GM10248 (cell line): ENCODE data around the gene CCDC174.

Experiments
- CTCF ChIA-PET: fragments of 300-600 bp; sonication (Branson Sonifier 250); formaldehyde crosslinking; extraction: SDS; loops from one replicate; lab custom pipeline; 2021; ENCODE audit warnings: antibody characterized with exemption; lab: Yijun Ruan, JAX
- POLR2A ChIA-PET: fragments of 350-650 bp; sonication (Branson Sonifier 250); formaldehyde crosslinking; extraction: SDS; loops from one replicate; lab custom pipeline; 2020; ENCODE audit warnings: antibody characterized with exemption; lab: Yijun Ruan, JAX
- DNase-seq: peaks from one replicate; pipeline ENCODE4 v3.0.0; 2012; ENCODE audit errors: extremely low spot score
- TF ChIP-seq, protein P1 (sequence below): IDR thresholded peaks from 2 replicates; pipeline ENCODE4 v1.5.1; 2012; ENCODE audit warnings: mild to moderate bottlenecking, low read depth; ENCODE audit errors: extremely low read depth, missing control alignments, control extremely low read depth

The CCDC174 gene

GRCh38 chr3:14658978-14659377 lies 7.4 kb downstream of the CCDC174 start:
- TF ChIP-seq, protein P1, sequence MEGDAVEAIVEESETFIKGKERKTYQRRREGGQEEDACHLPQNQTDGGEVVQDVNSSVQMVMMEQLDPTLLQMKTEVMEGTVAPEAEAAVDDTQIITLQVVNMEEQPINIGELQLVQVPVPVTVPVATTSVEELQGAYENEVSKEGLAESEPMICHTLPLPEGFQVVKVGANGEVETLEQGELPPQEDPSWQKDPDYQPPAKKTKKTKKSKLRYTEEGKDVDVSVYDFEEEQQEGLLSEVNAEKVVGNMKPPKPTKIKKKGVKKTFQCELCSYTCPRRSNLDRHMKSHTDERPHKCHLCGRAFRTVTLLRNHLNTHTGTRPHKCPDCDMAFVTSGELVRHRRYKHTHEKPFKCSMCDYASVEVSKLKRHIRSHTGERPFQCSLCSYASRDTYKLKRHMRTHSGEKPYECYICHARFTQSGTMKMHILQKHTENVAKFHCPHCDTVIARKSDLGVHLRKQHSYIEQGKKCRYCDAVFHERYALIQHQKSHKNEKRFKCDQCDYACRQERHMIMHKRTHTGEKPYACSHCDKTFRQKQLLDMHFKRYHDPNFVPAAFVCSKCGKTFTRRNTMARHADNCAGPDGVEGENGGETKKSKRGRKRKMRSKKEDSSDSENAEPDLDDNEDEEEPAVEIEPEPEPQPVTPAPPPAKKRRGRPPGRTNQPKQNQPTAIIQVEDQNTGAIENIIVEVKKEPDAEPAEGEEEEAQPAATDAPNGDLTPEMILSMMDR: no peak
- POLR2A ChIA-PET: no interaction called here
- DNase-seq: no peak
- CTCF ChIA-PET: interaction anchor here (0.9 to 2.3 kb wide), 2 partner anchors 28 to 122 kb away, joined by 4 to 5 read pairs; no protein-coding TSS in a partner anchor

DNA sequence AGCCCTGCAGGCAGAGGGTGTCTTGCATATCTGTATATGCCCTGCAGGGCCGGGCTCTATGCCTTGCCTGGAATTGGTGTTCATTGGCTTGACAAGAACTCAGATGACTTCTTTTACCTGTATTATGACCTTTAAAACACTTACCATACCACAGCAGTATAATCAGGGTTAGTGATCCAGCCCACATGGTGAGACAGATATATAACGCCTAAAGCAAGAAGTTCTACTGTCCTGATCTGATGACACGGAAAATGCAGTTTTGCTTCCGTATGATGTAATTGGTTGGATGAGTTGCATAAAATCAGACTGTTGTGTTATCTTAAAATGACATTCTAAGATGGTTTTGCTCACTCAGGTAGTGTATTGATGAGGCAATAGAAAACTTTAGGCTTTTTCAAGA lies 9.4 kb downstream of the CCDC174 start:
- no peak for DNase-seq
- TF ChIP-seq, protein P1: no peak
- ChIA-PET POLR2A (no interaction called here), CTCF (interaction anchor here (1.0 to 2.9 kb wide), 6 partner anchors 9 to 120 kb away, joined by 4 to 13 read pairs (median 5); partner anchors contain the start of genes C3orf20 and CCDC174)

DNA sequence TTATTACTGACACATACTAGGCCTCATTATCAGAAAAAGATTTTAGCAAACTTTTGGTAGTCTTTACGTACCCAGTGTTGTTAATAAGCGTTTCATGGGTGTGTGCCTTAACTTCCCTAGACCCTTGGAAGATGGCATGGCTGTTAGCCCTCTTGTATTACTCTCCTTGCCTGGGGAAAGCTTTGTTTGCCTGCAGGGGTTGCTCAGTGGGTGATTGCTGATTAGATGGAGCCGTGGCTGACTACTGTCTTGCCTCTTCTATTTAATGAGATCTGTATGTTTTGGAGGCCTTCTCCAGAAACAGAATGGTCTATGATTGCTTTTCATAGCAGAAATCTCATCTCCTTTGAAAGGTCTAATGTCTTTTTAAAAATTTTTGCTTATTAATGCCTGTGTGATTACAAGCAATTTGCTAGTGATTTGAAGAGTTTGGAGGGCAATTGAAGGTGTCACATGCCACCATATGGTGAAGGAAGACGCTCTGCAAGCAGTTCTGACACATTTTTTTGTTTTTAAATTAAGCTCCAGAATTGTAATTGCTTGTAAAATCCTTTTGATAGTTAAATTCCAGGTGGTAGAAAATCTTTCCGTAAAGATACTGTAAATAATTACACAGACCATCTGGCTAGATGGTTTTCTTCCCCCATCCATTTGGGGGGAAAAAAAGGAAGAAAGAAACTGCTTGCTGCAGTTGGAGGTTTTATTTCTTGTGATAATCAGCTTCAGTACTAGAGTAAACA lies 12.0 kb downstream of the CCDC174 start:
- DNase-seq: no peak
- TF ChIP-seq, protein P1: no peak
- ChIA-PET POLR2A (no interaction called here), CTCF (interaction anchor here (1.2 to 2.2 kb wide), 6 partner anchors 12 to 258 kb away, joined by 3 to 9 read pairs (median 4); partner anchors contain the start of gene CCDC174)

DNA sequence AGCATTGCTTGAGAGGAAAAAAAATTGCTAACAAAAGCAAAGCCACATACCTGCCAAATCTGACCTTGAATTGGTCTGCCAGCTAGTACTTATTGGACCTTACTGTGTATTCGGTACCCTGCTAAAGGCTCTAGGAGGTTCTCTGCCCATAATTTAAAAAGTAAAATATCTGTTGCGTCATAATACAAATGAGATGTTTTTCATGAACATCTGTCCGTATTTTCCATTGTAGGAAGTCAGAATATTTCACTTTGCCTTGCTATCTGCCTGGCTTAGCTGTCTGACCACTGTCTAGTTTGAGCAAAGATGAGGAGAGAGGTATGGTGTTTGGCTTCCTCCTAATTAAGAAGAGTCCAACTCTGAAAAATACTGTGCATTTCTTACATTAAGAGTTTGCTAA lies 12.6 kb downstream of the CCDC174 start:
- TF ChIP-seq, protein P1: no peak
- CTCF ChIA-PET: interaction anchor here (1.0 to 2.2 kb wide), 6 partner anchors 10 to 257 kb away, joined by 3 to 9 read pairs (median 4); partner anchors contain the start of gene CCDC174
- DNase-seq: no peak
- POLR2A ChIA-PET: no interaction called here

- TF ChIP-seq, protein P1: no peak
- DNase-seq: no peak
- POLR2A ChIA-PET: no interaction called here
- CTCF ChIA-PET: interaction anchor here (0.9 to 12.2 kb wide), 10 partner anchors 11 to 249 kb away, joined by 3 to 233 read pairs (median 8); partner anchors contain the start of gene CCDC174
These were observed 21.0 kb downstream of the CCDC174 start for GRCh38 chr3:14672588-14672987.

DNA sequence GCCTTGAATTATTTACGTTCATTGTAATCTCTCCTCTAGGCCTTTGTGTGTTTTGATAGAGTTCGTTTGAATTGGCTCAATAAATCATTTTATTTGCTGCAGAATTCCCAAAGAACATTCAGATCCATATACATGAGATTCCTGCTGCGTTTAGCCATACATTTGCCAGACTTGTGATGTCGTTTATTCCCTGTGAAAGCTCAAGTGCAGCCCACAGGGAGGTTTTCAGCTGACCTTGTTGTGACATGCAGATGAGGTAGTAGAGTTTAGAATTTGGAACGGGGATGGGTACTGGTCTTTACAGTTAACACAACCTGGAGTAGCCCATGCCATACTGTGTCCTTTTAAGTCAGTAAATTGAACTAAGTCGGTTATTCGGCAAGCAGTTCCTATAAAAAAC lies 23.3 kb downstream of the CCDC174 start, which contains the start of gene C3orf20:
Gene C3orf20, plus strand, starts transcription at position 301 of the 400 bp plus-strand sequence. CDS start 7,573 bp downstream, outside the sequence.
- TF ChIP-seq, protein P1: no peak
- CTCF ChIA-PET: interaction anchor here (0.8 to 12.2 kb wide), 10 partner anchors 13 to 249 kb away, joined by 3 to 233 read pairs (median 6); no protein-coding TSS in a partner anchor
- POLR2A ChIA-PET: no interaction called here
- no peak for DNase-seq
